A673 (cell line): ENCODE measurements around the gene ZNF134. TPM values are rescaled to one million over a fixed set of nuclear protein-coding genes. Genes with fewer than 3 reads are reported as not detected.
A peak's percentile ranks its signal among the peaks of the same experiment; 100 is the strongest.

Source experiments
- BruUV-seq: library from RNA; stranded (reverse); fragments of 400-500 nt; replicated peaks from 2 replicates; lab custom pipeline; 2021; lab: Mats Ljungman, UMichigan
- CTCF ChIA-PET: fragments of 300-600 bp; sonication (Branson Sonifier 250); formaldehyde crosslinking; loops from one replicate; lab custom pipeline; 2022; ENCODE audit warnings: antibody characterized with exemption; lab: Charles Lee
- POLR2A ChIA-PET: fragments of 300-600 bp; sonication (Branson Sonifier 250); formaldehyde crosslinking; loops from one replicate; lab custom pipeline; 2022; ENCODE audit warnings: antibody characterized with exemption; ENCODE audit not compliant: low non-redundant PET; lab: Charles Lee
- DNase-seq: peaks from one replicate; pipeline ENCODE4 v3.0.0-alpha.2; 2015; ENCODE audit warnings: low spot score
- H3K27ac ChIP-seq: fragments of 200-600 bp; sonication (generic); 2 replicates; pipeline ENCODE4 v1.5.1; 2016; ENCODE audit warnings: mixed run types, low read depth, mild to moderate bottlenecking, mixed read lengths, antibody characterized with exemption, low read length; ENCODE audit not compliant: poor library complexity, severe bottlenecking
- H3K27me3 ChIP-seq: fragments of 200-600 bp; sonication (generic); replicated peaks from 2 replicates; pipeline ENCODE4 v1.6.1; 2017; ENCODE audit warnings: mixed run types, low read depth, mild to moderate bottlenecking, mixed read lengths, antibody characterized with exemption, low read length; ENCODE audit not compliant: insufficient read depth, poor library complexity
- H3K36me3 ChIP-seq: fragments of 200-600 bp; sonication (generic); 2 replicates; pipeline ENCODE4 v1.6.1; 2016; ENCODE audit warnings: mixed run types, mild to moderate bottlenecking, mixed read lengths, antibody characterized with exemption, low read length; ENCODE audit not compliant: insufficient read depth, poor library complexity, severe bottlenecking
- H3K4me1 ChIP-seq: fragments of 200-600 bp; sonication (generic); 2 replicates; pipeline ENCODE4 v1.6.1; 2017; ENCODE audit warnings: mixed run types, mild to moderate bottlenecking, mixed read lengths, antibody characterized with exemption, low read length; ENCODE audit not compliant: insufficient read depth, poor library complexity, severe bottlenecking
- H3K4me3 ChIP-seq: fragments of 200-600 bp; sonication (generic); 2 replicates; pipeline ENCODE4 v1.5.1; 2016; ENCODE audit warnings: low read depth, mixed run types, mild to moderate bottlenecking, mixed read lengths, low read length; ENCODE audit not compliant: poor library complexity, severe bottlenecking
- H3K9me3 ChIP-seq: fragments of 200-600 bp; sonication (generic); 2 replicates; pipeline ENCODE4 v1.6.1; 2016; ENCODE audit warnings: mixed run types, low read depth, mild to moderate bottlenecking, mixed read lengths, antibody characterized with exemption, low read length; ENCODE audit not compliant: poor library complexity, severe bottlenecking
- EZH2 ChIP-seq: fragments of 200-600 bp; sonication (generic); IDR thresholded peaks from 2 replicates; pipeline ENCODE4 v1.6.1; 2017; ENCODE audit warnings: borderline replicate concordance, low read depth, mild to moderate bottlenecking, mixed read lengths, antibody characterized with exemption, low read length; ENCODE audit not compliant: poor library complexity, severe bottlenecking
- intact Hi-C: fragments of 100-400 bp; cut with micrococcal nuclease; formaldehyde crosslinking; loops from one replicate; pipeline ENCODE4 v1.10.0; 2022; ENCODE audit not compliant: unreplicated experiment
- total RNA-seq: library from RNA; stranded (reverse); gene quantifications from 2 replicates; pipeline ENCODE4 v1.2.3, GENCODE V29; 2021
- TF ChIP-seq, protein P1 (sequence below): fragments of 300-800, 200-600 bp; sonication (generic); conservative IDR thresholded peaks from 2 replicates; pipeline ENCODE4 v1.5.1; 2017; ENCODE audit warnings: low read depth, mild to moderate bottlenecking, antibody characterized with exemption, low read length, moderate library complexity, mixed read lengths

The ZNF134 gene
- total RNA-seq, 1 experiment from 2014 or later = 24.7 TPM

DNA sequence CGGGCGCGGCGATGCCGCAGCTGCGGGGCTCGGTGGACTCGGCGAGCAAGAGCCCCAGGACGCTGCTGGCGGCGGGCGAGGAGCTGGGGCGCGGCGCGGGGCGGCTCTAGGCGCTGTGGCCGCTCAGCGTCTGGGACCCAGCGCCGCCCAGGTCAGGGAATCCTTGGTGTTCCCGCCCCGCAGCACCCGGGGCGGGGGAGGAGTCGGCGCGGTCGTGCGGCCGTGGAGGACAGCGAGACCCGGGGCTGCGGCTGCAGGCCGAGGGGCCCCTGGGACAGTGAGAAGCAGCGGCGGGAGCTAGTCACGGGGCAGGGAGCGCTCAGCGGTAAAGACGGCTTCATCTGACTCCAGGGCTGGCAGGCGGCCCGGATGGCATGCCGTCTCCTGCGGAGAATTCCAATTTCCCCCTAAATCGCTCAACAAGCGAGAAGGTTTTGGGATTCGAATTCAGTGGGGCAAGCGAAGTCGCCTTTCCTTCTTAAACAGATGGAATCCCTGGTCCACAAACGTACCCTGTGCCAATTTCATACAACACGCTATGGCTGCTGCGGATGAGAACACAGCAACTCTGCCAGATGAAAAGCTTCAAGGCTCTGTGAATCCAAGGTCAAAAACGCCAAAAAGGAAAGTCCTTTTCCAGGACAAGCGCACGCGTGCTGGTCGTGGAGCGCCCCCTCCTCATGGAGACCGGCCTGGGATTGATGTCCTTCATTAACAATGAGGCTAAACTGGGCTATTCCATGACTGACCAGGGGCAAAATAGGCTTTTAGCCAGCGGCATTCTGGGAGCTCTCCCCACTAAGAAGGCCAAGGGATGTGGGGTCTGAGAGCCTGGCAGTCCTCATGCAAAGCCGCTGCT, 50.5 kb downstream of the ZNF134 start:
- DNase-seq = peak; percentile 39
- POLR2A ChIA-PET = no interaction called here
- intact Hi-C loops = no loop called here

DNA sequence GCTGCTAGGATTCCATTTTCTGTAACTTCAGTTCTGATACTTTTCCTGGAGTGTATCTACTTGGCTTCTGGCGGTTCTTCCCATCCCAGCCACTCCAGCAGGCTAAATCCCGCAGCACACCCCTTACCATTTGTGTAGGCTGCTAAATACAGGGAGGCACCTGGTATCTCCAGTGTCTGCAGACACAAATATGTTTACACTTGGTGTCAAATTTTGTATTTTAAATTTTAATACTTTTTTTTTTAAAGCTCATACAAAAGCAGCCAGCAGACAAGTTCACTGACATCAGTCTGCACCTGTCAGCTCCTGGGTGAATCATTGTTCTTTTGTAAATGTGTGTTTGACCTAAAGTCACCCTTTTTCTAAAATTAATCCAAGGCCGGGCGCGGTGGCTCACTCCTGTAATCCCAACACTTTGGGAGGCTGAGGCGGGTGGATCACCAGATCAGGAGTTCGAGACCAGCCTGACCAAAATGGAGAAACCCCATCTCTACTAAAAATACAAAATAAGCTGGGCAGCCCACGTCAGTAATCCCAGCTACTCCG, 51.3 kb downstream of the ZNF134 start:
- BruUV-seq = no TSS peak
- Histone ChIP-seq H3K27me3 (peaks cover 29% of the 10 kb centered on the region), H3K27ac (no peak overlapping the region), H3K36me3 (no peaks in the 10 kb centered on the region), H3K9me3 (no peaks in the 10 kb centered on the region), H3K4me1 (no peaks in the 10 kb centered on the region), H3K4me3 (no peak overlapping the region)
- TF ChIP-seq EZH2 = no peak
- TF ChIP-seq, protein P1, sequence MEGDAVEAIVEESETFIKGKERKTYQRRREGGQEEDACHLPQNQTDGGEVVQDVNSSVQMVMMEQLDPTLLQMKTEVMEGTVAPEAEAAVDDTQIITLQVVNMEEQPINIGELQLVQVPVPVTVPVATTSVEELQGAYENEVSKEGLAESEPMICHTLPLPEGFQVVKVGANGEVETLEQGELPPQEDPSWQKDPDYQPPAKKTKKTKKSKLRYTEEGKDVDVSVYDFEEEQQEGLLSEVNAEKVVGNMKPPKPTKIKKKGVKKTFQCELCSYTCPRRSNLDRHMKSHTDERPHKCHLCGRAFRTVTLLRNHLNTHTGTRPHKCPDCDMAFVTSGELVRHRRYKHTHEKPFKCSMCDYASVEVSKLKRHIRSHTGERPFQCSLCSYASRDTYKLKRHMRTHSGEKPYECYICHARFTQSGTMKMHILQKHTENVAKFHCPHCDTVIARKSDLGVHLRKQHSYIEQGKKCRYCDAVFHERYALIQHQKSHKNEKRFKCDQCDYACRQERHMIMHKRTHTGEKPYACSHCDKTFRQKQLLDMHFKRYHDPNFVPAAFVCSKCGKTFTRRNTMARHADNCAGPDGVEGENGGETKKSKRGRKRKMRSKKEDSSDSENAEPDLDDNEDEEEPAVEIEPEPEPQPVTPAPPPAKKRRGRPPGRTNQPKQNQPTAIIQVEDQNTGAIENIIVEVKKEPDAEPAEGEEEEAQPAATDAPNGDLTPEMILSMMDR = no peak
- intact Hi-C loops = no loop called here
- CTCF ChIA-PET = no interaction called here
- POLR2A ChIA-PET = no interaction called here
- DNase-seq = no peak

More for the DNA sequence above, 50.5 kb downstream of the ZNF134 start:
- BruUV-seq = no TSS peak
- no peaks in the 10 kb centered on the region for H3K9me3 ChIP-seq
- H3K4me3 ChIP-seq = peak overlapping the region; percentile 51
- no peak for TF ChIP-seq EZH2
- TF ChIP-seq, protein P1 = no peak
- no peaks in the 10 kb centered on the region for H3K4me1 ChIP-seq
- peaks cover 37% of the 10 kb centered on the region for H3K27me3 ChIP-seq
- no peak overlapping the region for H3K27ac ChIP-seq
- CTCF ChIA-PET = no interaction called here
- no peaks in the 10 kb centered on the region for H3K36me3 ChIP-seq

DNA sequence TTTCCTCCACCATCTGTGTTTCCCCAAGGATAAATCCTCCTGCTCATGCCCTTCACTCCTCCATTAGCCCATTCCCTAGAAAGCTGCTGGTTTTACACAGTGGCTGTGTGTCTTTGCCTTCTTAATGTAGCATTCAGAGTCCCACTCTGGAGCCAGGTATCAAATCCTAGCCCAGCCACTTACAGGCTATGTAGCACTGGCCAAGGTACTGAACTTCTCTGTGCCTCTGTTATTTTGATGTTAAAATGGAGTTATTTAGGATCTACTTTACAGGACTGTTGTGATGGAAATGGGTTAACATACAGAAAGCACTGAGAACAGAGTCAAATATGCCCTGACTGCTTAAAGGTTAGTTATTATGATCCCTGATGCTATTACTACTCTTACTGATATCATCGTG, 53.2 kb downstream of the ZNF134 start:
- Histone ChIP-seq H3K4me1 (no peaks in the 10 kb centered on the region), H3K4me3 (no peak overlapping the region), H3K9me3 (no peaks in the 10 kb centered on the region), H3K27me3 (peaks cover 24% of the 10 kb centered on the region), H3K27ac (no peak overlapping the region), H3K36me3 (no peaks in the 10 kb centered on the region)
- POLR2A ChIA-PET = no interaction called here
- no peak for DNase-seq
- CTCF ChIA-PET = no interaction called here
- no peak for TF ChIP-seq EZH2
- TF ChIP-seq, protein P1 = no peak
- BruUV-seq = no TSS peak
- intact Hi-C loops = no loop called here
